NCI-H1436 treated with DMSO at 0.1 percent for 48 hours (cell line): ENCODE measurements around the gene PIP5KL1.

ENCODE experiments used
- DNase-seq: peaks from one replicate; lab custom pipeline; 2025; lab: John Stamatoyannopoulos, UW

The PIP5KL1 gene

DNA sequence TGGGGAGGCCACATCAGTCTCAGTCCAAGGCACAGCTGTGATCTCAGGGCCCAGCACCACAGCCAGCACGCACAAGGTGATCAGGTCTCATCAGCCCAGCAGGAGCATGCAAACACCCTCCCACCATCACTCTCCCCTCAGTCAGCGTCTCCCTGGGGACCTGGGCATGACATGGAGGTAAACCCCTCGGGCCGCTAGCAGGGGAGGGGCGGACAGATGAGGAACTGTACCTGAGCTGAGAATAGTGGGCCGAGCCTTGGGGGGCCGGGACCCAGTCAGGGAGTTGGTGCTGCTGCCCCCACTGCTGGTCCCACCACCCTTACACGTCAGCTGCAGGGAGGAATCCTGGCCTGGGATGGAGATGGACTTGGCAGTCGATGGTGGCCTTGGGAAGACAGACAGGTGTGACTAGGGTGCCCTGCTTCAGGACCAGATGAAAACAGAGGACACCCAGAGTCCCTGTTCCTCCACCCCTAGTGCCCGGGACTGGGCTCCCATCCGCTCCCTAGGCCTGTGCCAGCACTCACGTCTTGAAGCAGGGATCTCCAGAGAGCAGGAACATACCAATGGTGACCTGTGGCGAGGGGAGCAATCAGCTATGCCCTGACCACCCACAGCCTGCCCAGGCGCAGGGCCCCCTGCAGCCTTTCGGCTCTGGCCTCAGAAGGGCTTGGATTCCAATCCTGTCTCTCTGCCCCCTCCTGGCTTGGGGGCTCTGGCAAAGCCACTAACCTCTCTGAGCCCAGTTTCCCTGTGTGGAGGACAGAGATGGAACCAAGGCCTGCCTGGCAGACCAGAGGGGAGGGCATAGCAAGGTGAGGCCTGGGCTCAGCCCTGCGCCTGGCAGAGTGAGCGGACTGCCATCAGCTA, 17.5 kb upstream of the PIP5KL1 start:
- DNase-seq: no peak

DNA sequence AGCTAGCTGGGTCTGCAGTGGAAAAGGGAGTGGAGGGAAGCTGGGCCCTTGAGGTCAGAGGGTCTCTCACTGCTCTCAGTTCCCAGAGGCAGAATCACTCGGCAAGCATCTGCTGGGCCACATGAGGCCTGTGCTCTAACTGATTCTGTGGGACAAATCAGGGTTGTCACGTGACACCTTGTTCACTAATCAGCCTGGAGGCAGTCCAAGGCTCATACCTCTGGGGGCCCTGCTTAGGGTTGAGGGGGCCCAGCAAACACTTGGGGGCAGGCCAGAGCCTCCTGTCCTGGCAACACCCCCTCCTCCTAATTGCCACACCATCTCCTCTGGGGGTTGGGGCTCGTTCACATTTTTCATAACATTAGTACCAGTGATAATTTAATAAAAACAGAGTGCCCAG, 16.2 kb upstream of the PIP5KL1 start:
- DNase-seq: no peak

DNA sequence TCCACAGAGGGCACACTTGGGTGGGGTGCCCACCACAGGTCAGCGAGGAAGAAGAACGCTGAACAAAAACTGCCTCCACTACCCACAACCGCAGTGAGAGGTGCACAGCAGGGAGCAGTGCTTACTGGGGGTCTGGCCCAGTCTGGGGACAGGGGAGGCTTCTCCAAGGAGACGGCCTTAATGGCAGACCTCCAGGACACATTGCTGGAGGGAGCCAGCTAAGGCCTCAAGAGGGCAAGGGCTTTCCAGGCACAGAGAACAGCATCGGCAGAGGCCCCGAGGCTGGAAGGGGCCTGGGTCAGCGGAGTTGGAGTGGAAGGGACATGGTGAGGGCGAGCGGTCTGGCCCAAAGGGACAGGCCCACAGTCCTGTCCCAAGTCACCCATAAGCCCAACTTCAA, 15.4 kb upstream of the PIP5KL1 start:
- DNase-seq: no peak

DNA sequence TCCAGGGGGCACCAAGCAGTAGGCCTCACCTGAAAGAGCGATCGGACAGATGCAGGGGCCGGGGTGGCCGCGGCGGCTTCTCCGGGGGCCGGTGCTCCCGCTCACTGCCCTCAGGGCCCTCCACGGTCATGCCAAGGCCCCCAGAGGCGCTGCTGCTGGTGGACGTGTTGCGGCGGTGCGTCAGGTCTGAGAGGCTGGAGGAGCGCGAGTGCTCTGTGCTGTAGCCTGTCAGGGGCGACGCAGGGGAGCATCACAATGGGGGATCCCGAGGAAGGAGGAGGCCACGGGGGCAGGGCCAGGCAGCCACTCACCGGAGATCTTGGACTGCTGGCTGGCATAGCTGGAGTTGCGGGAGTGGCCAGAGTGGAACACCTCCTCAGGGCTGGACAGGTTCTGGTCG, 14.8 kb upstream of the PIP5KL1 start:
- DNase-seq: no peak

DNA sequence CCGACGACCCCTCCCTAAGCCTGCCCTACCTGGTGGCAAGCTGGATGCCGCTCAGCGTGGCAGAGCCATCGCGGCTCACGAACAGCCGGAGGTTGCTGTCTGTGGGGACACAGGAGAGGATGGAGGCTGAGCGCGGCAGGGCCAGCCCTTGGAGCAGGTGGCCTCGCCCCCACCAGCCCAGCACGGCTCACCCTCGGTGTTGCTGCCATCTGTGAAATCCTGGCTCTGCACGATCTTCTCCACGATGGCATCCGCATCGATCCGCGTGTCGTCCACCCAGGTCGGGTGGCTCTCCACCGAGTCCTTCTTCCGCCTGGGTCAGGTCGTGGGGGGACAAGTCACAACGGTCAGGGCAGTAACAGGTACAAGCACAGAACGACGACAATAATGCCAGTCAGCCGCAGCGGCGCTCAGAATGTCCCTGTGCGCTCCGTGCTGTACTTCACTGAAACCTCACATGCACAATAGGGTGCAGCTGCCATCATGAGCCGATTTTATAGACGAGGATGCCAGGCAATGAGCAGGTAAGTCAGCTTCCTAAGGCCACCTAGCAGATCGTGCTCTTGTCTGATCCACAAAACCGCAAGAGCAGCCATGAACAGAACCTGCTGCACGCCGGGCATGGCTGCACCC, 14.1 kb upstream of the PIP5KL1 start:
- no peak for DNase-seq

DNA sequence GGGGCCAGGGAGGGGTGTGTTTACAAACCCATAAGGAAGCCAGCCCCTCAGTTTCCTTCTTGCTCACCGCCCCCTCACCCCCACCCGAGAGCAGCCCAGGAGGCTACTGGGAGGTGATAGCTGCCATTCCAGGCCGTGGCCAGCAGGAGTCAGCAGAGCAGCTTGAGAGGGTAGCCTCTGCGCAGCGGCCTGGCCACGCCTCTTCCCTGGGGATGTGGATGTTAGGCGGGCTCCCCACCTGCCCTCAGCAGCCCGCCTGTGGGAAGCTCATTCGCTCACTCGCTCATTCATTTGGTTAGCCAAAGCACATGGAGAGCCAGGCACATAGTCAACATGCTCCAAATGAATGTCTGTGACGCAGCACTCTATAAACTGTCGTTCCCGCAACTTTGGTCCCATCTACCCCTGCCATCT, 13.2 kb upstream of the PIP5KL1 start:
- DNase-seq: peak; percentile 64

DNA sequence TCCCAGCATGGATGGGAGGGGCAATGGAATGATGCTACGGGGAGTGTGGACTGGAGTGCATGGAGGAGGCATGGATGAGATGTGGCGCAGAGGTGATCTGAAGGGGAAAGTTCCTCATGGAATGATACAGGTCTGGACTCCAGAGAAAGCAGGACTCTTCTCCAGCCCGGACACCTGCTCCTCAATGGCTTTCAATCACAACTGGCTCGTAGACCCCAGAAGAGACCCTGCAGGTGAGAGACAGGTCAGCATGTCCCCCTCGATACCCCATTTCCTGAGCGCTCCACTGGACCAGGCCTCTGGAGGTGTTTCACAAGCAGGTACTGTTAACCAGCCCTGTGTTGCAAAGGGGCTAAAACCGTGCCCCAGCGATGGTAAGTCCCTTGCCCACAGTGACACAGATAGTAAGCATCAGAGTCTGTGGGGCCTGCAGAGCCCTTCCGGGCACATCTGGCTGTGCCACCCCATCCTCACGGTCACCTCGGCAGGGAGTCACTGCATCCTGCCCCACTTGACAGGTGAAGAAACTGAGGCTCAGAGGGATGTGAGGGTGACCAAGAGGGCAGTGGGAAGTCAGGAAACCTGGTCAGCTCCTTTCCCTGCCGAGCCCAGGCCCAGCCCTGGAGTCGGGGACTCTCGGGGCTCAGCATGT, 12.6 kb upstream of the PIP5KL1 start:
- DNase-seq: no peak

DNA sequence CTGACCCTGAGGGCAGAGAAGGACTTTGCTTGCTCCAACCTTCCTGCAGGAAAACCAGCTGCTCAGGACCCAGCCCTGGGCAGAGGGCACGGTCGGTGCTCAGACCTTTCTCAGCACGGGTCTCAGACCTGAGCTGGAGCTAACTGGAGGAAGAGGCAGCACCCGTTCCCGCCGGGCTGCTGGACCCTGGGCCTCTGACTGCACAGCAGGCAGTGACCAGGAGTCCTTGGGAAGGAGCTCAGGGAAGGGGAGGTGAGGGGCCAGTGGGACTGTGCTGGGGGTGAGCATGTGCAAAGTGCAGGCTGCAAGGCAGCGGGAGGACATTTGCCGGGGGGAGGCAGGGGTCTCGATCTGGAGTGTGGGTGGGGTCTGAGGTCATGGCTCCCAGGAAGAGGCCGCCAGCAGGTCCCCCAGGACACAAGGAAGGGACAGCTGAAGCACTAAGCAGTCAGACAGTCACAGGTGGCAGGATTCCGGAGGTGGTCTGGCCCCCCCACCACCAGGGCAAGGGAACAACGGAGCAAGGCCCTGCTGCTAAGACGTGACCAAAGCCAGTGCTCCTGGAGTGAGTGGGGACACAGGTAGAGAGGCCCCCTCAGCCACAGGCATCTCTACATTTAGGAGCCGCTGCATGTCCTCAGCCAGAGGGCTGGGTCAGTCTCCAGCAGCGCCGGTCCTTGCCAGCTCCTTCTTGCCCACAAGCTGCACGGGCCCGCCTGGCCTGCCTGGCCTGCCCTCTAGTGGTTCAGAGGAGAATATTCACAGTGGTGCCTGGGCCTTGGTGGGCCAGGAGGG, 11.8 kb upstream of the PIP5KL1 start:
- no peak for DNase-seq

DNA sequence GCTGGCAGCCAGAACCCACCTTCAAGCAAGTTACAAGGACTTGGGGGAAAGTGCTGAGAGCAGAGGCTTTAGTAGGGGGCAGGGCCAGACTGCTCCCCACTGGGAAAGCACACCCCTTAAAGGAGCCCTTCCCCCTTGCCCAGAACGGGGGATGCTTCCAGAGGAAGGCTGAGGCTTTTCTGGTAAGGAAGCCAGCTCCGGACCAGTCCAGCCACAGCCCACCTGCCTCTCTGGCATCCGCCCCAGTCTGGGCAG, 11.3 kb upstream of the PIP5KL1 start:
- no peak for DNase-seq

DNA sequence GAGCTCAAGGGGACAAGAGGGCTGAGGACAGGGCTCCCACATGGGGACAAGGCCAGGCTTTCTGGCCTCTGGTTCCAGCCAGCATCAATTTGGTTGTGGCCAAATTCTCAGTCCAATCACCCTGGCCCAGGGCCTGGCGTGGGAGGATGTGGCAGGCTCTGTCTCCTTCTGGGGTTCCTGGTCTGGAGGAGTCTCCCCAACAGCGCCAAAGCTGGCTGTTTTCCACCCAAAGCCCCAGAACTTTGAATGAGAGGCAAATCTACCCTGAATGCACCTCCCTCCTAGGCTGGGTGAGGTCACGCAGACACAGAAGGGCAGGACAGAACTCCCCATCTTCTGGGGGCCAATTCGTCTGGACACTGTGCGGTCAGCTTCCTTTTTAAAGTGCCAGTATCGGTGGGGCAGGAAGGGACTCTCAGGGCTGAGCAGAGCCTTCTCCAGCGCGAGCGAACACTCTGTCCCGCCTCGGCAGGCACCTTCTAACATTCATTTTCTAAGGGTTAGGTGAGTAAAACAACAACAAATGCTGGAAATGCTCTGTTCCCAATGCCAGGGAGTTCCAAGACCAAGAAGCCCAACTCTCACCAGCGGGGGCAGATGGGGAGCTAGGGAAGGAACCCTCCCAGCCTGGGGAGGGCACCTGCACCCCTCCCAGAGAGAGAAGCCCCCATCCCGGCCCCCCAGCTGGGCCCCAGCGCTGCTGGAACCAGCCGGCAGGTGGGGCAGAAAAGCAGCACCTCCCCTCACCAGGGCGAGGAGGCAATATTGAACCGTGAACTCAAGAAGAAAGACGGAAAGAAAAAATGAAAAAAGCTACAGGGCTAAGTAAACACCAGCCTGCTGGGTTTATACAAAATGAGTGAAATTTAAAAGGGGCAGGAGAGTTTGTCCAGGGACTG, 10.7 kb upstream of the PIP5KL1 start:
- DNase-seq: no peak

DNA sequence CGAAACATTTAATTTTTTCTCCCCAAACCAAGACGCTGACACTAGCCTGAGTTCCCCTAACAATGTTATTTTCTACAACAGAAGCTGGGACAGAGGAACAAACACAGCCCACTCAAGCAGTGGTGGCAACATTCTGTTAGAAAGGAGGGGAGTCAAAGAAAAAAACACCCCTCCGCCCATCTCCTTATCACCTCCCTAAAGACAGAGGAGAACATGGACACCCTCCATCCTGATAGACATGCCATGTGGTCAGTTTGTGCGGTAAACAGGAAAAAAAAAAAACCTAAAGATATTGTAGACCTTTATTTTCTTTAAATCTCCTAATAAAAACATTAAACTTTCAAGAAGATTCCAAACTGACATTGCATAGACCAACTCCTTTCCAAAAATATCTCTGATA, 10.0 kb upstream of the PIP5KL1 start:
- DNase-seq: no peak

DNA sequence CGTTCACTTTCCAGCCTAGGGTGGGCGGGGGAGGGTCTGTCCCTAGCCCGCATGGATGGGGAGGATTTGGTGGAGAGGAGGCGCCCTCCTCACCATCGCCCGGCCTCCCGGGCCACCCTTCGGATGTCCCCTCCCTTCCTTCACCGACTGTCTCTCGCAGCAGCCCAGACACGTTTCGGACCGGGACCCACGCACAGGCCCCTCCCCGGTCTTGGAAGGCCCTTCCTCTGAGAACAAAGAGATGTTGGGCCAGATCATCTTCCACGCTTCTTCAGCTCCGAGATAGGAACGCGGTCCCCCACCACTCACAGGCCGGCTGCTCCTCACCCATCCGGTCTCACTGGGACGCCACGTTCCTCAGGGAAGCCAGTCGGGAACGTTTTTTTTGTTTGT, 7.7 kb upstream of the PIP5KL1 start:
- no peak for DNase-seq

DNA sequence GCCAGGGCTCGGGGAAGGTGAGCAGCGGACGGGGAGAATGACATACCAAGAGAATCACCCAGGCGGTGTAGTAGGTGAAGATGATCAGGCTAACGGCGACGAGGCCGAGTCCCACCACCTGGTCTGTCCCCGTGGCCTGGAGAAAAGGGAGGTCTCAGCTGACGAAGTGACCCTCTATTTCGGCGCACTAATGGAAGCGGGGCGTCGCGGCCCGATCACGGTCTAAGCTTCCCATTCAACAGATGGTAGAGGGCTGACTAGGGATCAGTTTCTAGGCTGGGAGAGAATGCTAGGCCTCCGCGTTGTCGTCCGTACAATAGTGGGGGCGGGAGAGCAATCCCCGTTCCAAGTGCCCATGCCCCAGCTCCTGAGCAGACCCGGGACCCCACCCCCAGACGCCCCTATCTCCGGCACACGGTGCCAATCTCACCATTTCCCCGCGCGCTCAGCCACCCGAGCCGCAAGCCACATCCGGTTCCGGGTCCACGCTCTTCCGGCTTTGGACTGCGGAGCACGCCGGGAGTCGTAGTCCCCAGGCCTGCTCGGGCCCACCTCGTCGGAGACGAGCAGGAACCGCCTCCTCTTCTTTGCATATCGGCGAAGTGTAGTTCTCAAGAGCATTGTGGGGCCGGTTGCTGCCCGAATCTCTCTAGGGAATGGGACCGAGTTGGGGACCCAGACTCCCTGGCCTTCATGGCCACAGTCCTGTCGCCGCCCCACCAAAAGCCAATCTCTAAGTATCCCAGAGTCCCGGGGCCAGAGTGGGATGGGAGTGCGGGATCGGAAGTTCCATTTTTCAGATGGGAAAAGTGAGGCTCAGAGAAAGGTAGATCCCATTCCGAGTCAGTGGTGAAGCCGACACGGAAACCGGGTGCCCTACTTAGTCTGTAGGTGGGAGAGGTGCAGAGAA, 7.1 kb upstream of the PIP5KL1 start, which contains the start of gene DPM2:
Gene DPM2, minus strand, starts transcription at position 467 of the 910 bp plus-strand sequence. Its CDS starts 34 bp downstream, at position 433.
- no peak for DNase-seq

DNA sequence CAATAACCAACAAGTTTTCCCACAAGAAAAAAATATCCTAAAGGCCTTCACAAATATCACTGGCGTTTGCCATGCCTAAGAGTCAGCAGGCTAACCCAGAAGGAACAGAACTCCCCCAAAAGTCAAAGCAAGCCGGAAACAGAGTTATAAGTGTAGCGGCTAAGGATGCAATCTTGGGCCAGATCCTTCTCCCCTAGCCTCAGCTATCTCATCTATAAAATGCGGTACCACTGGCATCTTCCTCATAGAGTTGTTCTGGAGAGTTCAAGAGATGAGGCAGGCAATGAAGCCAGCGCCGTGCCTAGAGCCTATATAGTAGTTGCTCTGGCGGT, 6.4 kb upstream of the PIP5KL1 start:
- DNase-seq: no peak

DNA sequence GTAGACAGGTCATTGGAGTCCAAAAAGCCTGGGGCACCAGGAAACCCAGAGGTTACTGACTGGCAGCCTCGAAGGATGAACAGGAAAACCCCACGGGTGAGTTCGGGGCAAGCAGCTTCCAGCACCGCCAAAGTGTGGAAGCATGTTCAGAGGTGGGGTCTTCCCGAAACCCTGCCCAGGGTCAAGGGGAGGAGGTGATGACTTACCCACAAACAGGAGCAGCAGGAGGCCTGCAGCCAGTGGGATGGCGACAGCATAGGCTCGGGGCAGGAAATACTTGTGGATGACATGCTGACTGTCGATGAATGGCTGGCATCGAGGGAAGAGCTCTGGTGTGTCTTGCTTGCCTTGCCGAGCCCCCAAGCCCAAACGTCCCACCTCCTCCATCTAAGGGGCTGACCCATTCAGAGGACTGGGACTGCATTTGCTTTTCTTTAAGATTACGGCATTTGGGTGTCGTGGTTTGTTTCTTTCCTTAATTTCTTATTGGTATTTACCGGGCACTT, 5.8 kb upstream of the PIP5KL1 start:
- DNase-seq: no peak

DNA sequence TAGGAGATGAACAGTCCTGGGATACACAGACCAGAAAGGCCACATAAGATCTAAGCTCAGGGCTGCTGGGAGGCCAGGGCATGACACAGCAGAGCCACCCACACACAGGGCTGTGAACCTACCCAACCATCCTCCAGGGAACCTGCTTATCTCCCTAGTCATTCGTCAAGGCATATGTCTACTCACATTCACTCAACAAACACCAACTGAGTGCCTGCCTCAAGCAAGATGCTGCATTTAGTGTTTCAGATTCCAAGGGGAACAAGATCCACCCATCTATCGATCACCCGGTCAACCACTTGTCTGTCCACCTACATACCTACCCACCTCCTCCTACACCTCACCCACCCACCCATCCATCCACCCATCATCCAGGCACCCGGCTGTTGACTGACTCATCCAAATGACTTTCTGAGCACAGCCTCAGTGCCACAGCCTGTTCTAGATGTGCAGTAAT, 5.2 kb upstream of the PIP5KL1 start:
- no peak for DNase-seq

DNA sequence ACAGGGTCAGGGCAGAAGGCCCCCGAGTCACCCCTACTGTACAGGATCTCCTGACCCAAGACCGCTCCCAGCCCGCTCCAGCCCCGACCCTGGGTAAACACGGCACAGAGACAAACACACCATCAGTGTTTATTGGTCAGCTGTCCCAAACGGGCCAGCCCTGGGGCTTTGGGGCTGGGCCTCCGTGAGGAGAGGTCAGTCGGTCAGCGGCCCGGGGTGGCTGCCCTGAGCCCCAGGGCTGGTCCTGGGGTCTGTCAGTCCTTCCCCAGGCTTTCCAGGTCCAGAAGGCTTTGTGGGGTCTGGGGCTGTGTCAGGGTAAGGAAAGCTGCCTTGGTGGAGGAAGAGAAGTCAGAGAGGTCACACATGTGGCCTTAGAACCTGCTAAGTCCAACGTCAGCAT, 4.4 kb upstream of the PIP5KL1 start:
- no peak for DNase-seq

DNA sequence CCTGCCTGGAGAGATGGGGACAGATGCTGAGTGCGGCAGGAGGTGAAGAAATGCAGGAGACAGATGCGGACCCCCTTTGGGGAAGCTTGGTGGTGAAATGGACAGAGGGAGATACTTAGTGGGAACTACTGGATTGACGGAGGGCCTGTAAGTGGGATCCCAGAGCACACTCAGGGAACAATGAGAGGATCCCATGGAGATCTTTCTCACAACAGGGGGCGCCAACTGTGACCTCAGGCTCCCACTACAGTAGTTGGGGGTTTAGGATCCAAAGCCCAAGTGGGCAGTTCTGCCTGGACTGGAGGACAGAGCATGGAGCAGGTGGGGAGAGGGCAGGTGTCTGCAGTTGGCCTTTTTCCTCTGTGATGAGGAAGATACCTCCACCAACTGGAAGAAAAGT, 3.7 kb upstream of the PIP5KL1 start:
- no peak for DNase-seq

DNA sequence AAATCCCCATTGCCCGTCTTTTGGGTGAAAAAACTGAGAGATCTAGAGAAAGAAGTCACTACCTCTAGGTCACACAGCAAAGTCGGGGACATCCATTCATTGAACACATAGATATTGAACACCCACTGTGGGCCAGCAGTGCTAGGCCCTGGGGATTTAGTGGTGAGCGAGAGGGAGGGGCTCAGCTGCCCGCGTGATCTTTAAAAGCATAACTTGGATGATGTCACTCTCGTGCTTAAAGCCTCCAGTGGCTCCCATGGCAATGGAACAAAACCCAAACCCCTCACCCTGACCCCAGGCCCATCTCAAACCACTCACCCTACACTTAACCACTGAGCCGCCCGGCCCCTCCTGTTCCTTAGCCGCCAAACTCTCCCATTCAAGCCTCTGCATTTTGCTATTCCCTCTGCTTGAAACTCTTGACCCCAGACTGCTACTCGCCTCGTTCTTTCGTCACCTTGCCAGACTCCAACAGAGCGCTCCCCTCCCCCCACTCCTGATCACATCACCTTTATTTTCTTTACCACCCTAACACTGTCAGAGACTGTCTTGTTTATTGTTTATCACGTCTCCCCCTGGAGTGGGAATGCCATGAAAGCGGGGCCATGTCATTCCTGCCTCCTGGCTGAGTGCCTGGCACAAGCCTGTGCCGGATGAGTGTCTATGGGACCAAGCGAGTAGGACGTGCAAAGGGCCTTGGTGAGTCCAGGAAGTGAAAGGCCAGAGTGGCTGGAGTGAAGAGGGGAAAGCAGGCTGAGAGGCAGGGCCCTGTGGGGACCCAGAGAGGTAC, 710 bp upstream of the PIP5KL1 start:
- no peak for DNase-seq

DNA sequence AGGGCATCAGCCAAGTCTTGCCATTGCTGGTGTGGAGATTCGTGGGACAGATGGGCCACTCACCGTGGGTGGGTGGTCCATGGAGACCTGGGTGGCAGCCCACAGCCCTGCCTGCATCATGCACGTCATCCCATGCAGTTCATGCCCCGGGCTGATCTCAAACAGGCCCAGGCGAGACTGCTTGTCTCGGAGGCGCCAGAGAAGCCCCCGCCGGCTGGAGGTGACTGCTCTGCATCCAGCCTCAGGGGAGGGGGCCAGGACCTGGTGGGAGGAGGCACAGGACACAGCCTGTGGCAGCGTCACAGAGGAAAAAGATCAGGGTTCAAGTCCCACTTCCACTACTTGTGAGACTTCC, 975 bp downstream of the PIP5KL1 start:
- no peak for DNase-seq
